Endometrial microvascular endothelial cells (primary cell): Measurements from ENCODE around the gene FOXA3. TPM values are rescaled to one million over a fixed set of nuclear protein-coding genes. Genes with fewer than 3 reads are reported as not detected.

Experiments used
- in situ Hi-C: cut with HindIII; loops from 2 replicates; pipeline ENCODE4 v1.10.0; 2017; ENCODE audit warnings: low sequenced_read_pairs, low pct_unique_long_range_greater_than_20kb; ENCODE audit errors: inconsistent ontology term
- total RNA-seq: library from RNA; depleted of rRNA; stranded (reverse); fragments of >200 nt; gene quantifications from one replicate; pipeline ENCODE4 v1.2.3, GENCODE V29; 2015; ENCODE audit errors: inconsistent ontology term

The FOXA3 gene
- total RNA-seq, 1 donor from 2014 or later: not detected

DNA sequence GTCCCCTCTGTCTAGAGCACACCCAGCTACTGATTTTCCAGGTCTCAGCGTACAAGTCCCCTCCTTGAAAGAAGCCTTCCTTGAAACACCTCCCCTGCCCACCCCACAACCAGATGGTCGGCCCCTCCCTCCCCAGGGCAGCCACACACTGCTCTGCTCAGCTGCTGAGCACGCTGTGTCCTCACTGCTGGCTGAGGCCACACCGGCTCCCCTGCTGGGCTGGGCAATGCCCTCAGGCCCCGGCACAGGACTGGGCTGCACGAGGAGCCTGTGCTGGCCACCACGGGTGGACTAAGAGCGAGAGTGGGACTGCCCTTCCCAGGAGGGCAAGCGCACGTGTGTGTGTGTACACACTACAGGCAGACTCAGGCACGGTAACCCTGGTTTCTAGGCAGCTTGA lies 37.2 kb upstream of the FOXA3 start:
- in situ Hi-C loops: no loop called here

DNA sequence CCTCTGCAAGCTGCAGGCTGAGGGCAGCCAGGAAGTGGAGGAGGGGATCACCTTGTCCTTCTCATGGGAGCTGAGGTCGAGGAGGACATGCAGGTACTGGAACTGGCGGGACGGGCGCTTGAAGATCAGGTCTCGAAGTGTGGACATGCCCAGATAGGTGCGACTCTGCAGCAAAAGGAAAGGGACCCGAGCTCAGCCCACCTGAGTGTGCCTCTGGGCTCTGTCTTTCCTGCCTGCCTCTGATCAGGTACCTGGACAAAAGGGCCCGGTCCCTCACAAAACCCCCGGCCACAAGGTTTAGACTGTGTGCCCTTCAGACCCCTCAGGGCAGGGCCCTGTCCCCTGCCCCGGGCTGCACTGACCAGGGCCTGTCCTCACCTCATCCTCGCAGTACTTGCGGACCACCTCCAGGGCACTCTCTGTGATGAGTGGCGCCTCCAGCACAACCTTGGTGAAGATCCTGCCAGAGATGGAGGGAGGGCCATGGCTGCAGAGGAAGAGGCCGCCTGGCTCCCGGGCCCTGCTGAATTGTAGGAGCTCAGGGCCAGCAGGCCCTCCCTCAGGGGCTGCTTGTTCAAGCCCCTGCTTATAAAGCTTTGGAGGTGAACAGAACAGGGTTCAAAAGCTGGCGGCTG lies 36.5 kb upstream of the FOXA3 start:
- in situ Hi-C loops: no loop called here

DNA sequence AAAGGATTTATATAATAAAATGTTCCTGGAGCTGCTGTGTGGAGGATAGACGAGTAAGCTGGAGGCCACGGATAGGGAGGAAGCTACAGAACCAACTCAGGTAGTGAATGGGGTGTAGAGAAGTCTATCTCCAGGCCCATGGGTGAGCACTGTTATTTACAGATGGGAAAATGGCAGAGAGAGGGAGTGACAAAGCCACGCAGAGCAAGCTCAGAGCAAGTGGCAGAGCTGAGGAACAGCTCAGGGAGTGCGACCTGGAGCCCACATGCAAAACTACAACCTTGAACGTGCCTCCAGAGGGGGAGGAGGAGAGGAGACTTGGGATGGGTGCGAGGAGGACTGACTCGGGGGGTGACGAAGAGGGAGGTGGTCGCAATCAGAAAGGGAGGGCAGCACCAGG lies 35.6 kb upstream of the FOXA3 start:
- in situ Hi-C loops: no loop called here

DNA sequence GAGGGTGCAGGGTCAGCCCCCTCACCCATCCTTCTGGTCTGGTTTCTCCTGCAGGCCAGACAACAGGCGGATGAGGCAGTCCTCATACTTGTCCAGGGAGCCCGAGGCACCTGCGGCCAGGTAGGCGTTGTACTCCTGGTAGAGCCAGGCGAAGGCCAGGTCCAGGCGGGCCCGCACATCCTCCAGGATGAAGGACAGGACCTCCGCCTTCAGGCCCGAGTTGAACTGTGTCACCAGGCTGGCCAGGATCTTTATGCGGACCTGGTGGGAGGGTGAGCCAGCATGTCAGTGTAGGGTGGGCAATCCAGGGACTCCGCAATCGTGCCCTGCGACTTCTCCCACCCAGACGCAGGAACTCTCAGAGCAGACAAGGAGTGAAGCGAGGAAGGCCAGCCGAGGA lies 35.2 kb upstream of the FOXA3 start:
- in situ Hi-C loops: no loop called here

DNA sequence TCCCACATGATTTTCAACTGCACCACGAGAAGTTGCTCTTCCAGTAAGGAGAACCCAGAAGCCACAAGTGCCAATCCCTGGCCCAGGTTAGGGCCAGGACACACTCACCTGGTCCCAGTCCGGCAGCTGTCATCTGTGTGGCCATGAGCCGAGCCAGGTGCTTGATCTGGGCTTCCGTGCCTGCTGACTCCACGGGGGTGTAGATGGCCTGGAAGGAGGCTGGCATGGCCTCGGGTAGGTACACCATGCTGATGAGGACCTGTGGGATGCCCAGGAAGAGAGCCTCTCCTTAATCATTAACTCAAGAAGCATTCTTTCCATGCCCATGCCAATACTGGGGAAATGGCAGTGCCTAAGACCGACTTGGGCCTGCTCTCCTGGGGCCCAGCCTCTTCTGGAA lies 29.2 kb upstream of the FOXA3 start:
- in situ Hi-C loops: no loop called here

DNA sequence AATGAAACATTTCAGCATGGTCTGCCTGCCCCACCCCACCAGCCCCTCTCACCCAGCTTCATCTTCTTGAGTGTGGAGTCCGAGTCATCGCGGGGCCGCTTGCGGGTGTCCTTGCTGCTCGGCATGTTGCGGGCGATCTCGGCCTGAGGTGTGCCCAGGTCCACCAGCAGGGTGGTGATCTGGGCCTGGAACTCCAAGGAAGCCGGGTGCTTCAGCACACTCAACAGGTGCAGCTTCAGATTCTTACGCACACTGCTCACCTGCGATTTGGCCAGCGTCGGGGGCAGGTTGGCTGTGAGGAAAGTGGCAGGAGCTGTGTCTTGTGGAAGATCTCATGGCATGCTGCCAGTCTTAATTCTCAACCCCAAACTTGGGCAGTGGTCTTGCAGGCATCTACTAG lies 21.9 kb upstream of the FOXA3 start:
- in situ Hi-C loops: no loop called here

DNA sequence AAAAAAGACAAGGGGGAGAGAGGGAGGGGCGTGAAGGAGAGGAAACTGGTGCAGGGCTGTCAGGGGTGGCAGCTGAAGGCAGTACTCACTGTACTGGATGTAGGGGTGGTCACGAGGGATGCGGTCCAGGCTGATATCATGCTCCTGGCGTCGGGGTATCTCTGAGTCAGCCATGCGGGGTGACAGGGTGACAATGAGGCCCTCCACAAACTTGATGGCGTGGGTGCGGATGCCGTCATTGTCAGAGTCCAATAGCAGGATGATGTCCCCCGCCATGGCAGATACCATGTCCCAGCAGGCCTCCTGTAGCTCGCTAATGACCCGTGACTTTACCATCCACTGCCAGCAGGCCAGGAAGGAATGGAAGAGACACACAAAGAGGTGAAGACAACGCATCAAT lies 16.5 kb upstream of the FOXA3 start:
- in situ Hi-C loops: no loop called here

DNA sequence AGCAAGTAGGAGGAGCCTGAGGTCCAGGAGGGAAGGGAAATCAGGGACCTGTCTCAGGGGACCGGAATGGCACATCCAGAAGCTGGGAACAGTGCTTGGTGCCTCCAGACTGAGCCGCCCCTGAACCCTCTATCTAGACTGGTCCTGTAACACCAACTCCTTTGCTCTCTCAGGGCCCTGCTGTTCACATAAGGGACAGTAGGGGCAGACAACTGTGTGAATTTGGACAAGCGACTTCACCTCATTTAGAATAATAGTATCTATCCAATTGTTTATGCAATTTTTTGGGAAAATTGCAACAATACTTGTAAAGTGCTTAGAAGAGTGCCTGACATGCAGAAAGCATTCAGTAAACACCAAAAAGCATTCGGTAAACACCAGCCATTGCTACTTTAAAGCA lies 15.2 kb upstream of the FOXA3 start:
- in situ Hi-C loops: no loop called here

DNA sequence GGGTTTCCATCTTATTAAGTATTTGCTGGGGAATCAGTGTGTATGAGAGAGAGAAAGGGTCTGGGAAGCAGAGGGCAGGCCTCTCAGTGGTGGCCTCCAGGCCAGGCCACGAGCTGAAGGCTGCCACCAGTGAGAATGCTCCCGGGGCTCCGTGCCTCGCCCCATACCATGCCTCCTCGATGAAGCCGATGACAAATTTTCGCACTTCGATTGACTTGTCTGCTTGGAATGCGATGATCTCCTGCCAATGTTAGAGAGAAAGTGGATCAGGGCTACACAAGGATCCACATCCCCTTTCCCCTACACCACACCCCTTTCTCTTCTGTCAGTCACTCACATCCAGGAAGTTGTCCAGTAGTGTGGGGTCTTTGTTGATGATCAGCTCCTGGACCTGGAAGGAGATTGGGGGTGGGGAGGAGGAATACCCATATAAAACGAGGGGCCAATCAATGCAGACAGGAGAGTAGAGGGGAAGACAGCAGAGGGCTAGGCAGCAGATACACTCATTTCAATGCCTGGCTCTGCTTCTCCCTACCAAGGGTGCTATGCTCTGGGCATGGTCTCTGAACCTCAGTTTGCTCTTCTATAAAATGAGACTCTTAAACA lies 11.9 kb upstream of the FOXA3 start:
- in situ Hi-C loops: no loop called here

DNA sequence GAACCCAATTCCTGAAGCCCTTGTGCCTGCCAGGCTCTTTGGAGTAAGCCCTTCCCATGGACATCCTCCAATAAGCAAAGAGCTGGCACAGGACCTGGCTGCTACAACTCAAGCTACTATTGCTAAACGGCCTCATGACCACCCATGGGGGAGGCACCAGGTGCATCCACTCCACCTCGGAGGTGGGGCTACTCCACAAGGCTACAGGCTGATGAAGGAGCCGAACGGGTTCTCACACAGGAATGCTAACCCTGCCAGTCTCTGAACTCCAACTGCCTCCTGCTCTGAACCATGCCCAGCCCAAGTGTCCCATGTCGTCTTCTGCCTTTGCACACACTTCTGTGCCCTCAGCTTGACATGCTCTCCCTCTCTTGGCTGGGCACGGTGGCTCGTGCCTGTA lies 11.1 kb upstream of the FOXA3 start:
- in situ Hi-C loops: no loop called here

DNA sequence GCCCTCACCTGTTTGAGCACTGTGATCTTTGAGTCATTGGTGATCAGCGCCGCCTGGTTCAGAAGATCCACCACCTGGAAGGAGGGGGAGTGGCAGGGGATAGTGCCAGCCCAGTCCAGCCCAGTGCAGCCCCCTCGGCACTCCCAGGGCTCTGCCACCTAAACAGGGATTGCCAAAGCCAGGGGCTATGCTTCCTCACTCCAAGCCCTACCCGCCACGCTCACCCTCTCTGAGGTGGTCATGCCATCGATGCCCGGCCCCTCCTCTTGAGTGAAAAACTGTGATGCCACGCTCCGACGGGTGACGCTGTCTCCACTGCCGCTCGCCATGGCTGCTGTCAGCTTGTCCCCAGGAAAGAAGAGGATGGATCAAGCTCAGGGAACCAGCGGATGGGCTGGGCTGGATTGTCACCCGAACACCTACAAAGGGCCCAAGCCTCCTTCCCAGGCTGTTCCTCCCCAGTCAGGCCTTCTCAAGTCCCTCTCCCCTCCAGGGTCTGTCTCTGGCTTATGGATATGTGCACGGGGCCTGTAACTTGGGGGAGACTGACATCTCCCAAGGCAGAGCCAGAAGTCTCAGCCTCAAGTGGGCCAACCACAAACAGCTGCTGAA lies 9.9 kb upstream of the FOXA3 start:
- in situ Hi-C loops: no loop called here

DNA sequence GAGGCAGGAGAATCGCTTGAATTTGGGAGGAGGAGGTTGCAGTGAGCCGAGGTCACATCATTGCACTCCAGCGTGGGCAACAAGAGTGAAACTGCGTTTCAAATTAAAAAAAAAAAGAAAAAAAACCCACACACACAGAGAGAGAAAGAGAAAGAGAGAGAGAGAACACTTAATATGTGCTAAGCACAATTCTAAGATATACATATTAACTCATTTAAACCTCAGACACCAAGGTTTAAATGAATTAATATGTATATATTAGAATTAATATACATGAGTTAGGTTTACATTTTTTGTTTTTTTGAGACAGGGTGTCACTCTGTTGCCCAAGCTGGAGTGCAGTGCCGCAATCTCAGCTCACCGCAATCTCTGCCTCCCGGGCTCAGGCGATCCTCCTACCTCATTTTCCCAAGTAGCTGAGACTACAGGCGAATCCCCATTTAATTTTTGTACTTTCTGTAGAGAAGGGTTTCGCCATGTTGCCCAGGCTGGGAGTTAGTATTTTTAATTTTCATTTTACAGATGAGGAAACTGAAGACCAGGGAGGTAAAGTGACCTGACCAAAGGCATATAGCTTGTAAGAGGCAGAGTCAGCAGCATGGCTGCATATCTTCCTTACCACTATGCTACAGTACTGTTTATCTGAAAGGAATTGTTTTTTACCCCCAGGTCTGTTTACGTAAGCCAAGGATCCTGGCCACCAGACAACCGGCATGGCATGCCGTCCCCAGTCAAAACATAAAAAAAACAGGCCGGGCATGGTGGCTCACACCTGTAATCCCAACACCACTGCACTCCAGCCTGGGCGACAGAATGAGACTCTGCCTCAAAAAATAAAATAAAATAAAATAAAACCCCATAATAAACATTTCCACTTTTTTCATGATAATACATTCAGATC lies 3.5 kb upstream of the FOXA3 start:
- in situ Hi-C loops: no loop called here

DNA sequence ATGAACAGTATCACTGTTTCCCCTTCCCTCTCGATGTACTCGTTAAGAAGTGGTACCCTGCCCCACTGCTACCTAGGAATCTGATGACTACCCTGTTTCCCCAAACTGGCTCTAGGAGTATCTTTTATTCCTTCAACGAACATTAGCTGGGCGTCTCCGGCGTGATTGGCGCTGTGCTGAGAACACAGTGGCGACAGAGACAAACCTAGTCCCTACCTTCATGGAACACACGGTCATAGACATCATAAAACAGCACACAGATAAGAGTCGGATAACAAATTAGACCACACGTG lies 1.9 kb upstream of the FOXA3 start:
- in situ Hi-C loops: no loop called here

DNA sequence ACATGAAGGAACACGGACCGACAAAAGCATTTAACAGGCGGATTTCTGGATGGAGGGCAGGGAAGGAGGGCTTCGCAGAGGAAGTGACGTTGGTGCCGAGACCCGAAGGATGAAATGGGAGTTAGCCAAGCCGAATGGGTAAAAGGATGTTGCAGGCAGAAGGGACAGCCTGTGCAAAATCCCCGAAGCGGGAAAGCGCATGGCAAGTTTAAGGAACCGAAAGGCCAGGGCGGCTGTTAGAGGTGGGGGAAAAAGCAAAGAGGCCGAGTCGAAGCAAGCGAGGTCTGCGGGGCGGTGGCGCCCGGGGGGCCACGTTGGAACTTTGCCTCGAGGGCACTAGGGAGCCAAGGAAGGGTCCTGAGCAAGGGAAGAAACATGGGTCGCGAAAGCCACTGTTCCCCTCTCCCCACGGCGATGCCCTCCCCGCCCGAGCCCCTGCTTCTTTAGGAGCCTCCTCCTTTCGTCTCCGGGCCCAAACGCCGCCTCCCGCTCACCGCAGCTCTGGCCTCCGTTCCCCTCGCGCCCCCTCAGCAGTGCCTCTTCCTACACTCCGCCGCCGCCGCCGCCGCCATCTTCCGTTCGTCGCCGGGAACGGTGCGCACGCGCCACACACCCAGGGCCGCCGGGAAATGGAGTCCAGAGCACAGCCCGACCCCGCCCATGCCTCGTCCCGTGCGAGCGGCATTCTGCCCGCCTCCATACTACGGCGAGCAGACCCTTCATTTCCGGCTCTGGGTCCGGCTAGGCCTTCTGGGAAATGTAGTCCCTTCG lies 1.4 kb upstream of the FOXA3 start, which contains the start of gene SYMPK:
Gene SYMPK, minus strand, starts transcription at position 584 of the 771 bp plus-strand sequence. CDS start 8,652 bp downstream, outside the sequence.
- in situ Hi-C loops: no loop called here

DNA sequence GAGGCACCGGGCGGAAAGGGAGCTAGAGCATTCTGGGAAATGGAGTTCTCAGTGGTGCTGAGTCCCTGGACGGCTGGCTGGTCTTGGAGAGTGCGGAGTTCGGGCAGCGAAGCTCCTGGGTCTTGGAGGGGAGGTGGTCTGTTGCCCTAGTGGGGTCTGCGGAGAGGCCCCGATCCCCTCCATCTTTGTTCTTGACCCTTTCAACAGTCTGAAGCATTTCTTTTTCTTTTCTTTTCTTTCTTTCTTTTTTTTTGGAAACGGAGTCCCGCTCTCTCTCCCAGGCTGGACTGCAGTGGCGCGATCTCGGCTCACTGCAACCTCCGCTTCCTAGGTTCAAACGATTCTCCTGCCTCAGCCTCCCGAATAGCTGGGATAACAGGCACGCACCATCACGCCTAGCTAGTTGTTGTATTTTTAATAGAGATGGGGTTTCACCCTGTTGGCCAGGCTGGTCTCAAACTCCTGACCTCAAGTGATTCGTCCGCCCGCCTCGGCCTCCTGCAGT lies 739 bp upstream of the FOXA3 start:
- in situ Hi-C loops: no loop called here

DNA sequence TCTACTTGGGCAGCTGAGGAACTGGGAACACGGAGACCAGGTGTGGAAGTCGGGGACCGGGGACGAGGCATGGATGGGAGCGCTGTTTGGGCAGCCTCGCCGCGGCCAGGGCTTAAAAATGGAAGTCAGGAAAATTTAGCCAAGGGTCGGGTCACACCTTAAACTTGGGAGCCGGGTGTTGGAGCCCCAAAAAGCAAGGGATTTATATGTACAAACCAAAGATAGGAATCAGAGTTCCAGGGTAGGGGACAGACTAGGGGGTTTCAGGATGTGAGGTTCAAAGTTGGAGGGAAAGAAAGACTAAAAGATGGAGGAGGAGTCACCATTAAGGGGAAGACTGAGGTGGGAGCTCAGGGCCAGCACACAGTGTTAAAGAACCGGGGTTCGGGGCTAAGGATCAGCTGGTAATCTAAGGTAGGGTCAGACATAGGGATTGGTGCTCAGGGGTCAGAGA lies 530 bp downstream of the FOXA3 start:
- in situ Hi-C loops: no loop called here

DNA sequence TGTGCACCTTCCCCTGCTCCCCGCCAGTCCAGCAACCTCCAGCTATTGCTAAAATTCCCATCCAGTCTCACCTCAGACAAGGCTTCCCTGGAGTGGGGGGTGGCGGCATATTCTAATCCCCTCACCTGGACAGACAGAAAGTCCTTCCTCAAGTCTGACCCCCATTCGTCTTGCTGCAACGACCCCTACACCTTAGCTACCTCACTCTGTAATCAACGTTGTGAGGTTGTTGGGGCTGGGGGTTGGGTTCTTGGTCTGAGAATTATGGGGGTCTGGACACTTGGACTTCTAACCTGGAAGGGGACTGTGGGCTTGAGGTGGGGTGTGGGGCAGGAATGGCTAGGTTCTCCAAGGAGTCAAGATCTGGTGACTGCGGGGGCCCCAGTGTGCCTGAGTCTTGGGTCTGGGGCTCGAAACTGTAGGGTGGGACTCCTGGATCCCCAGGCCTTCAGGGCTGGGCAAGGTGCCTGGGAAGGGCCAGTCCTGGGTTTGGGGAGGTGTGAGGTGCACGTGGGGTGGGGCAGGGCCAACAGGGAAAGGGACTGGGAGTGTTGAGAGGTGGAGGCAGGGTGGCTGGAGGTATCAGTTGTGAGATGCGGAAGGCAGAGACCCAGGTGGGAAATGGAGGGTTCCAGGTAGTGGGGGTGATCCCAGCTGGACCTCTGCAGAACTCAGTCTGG lies 1.3 kb downstream of the FOXA3 start:
- in situ Hi-C loops: no loop called here

DNA sequence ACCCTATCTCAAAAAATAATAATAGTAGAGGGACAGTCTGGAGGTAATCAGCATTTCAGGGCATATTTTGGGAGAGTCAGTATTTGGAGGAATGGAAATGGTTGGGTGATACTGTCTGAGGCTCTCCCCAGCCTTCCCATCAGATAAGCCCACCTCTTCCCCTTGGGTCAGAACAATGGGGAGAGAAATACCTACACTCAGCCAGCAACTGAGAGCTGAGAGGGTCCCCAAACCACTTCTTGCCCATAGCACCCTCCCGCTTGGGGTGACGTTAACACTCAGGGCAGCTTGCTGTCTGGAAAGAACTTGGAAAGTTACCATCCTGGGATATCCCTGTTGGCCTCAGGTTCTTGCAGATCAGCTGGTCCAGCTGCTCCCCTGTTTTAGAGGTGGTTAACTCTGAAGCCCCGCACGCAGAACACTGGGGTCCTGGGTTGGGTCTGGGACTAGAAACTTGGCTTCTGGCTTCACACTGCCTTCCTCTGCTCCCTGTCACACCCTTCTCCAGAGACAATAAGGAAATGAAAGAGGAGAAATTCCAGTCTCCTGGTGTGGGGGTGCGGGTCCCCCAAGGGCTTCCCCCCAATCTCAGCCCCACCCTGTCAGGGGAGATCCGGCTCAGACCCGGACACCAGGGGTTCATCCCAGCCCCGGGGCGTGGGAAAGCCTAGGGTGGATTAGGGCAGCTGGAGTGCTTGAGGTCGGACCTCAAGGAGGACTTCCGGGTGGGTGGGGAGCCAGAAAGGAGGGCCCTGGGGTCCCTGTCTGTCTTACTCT lies 2.5 kb downstream of the FOXA3 start:
- in situ Hi-C loops: no loop called here
